ENCODE data around the gene PSMC3. TPM values are rescaled to one million over a fixed set of nuclear protein-coding genes. Genes with fewer than 3 reads are reported as not detected.

Gene PSMC3
- total and polyA plus RNA-seq, 9 of the 15 experiments (the other 6 are each of a cell fraction or from before 2014, with no cell fraction given) = 44.3 to 324 (median 240) TPM

GRCh38 chr11:47400768-47401279 lies 25.4 kb downstream of the PSMC3 start (continued):
- no peak for TF ChIP-seq CCNT2 (IDR thresholded peaks at IDR 0.05; ENCODE audit: borderline replicate concordance, extremely low read depth, insufficient read length, low read depth, low read length)
- no peak for TF ChIP-seq ADNP (tag; IDR thresholded peaks at IDR 0.05)
- no peak for TF ChIP-seq NEUROD1 (IDR thresholded peaks at IDR 0.05; ENCODE audit: borderline replicate concordance, low read depth, low read length, partially characterized antibody)
- TF ChIP-seq ZNF780A (CRISPR knock-in tag; IDR thresholded peaks at IDR 0.05) = no peak
- TF ChIP-seq MTA3 (IDR thresholded peaks at IDR 0.05; ENCODE audit: borderline replicate concordance) = 0 out of 2 replicates have a peak, but pooled peaks have one; percentile 18
- no peak for TF ChIP-seq BCL6 (CRISPR knock-in tag; IDR thresholded peaks at IDR 0.05)
- no peak for TF ChIP-seq ZNF280B (CRISPR knock-in tag; IDR thresholded peaks at IDR 0.05)
- TF ChIP-seq ZNF589 (CRISPR knock-in tag; IDR thresholded peaks at IDR 0.05; ENCODE audit: low read depth) = no peak
- TF ChIP-seq ZBTB34 (CRISPR knock-in tag; IDR thresholded peaks at IDR 0.05) = no peak
- no peak for TF ChIP-seq CTCFL (IDR thresholded peaks at IDR 0.05; ENCODE audit: borderline replicate concordance, insufficient read depth, low read depth, low read length, poor library complexity, severe bottlenecking)
- TF ChIP-seq GTF3C2 (IDR thresholded peaks at IDR 0.05; ENCODE audit: borderline replicate concordance, extremely low read depth, insufficient read length) = no peak
- TF ChIP-seq TBL1XR1 (IDR thresholded peaks at IDR 0.05; ENCODE audit: low read length in 2 of 2) = no peak
- no peak for TF ChIP-seq ZNF551 (CRISPR knock-in tag; IDR thresholded peaks at IDR 0.05)
- TF ChIP-seq ZNF764 (CRISPR knock-in tag; IDR thresholded peaks at IDR 0.05; ENCODE audit: low read depth) = no peak
- no peak for TF ChIP-seq ARID2 (IDR thresholded peaks at IDR 0.05)
- no peak for TF ChIP-seq THAP12 (CRISPR knock-in tag; IDR thresholded peaks at IDR 0.05)
